HepG2 (cell line): ENCODE results near the gene STK24. TPM values are rescaled to one million over a fixed set of nuclear protein-coding genes. Genes with fewer than 3 reads are reported as not detected.

Experiments used
- ATAC-seq: fragments of 200-7000 bp; cut with Tn5 transposase; 3 replicates; pipeline ENCODE4 v1.9.1; 2020; ENCODE audit warnings: mild to moderate bottlenecking, moderate library complexity
- BruUV-seq: library from RNA; stranded (reverse); fragments of 400-500 nt; replicated peaks from 2 replicates; lab custom pipeline; 2021; lab: Mats Ljungman, UMichigan
- CTCF ChIA-PET: fragments of 300-600 bp; formaldehyde crosslinking; extraction: SDS; loops from one replicate; lab custom pipeline; 2021; ENCODE audit warnings: low total read pairs, inconsistent platforms, low intra/inter-chr PET ratio; lab: Yijun Ruan, JAX
- POLR2A ChIA-PET: fragments of 350-600 bp; sonication (Branson Sonifier 250); formaldehyde crosslinking; loops from one replicate; lab custom pipeline; 2020; ENCODE audit warnings: antibody characterized with exemption, inconsistent platforms; lab: Yijun Ruan, JAX
- DNase-seq: peaks from one replicate; pipeline ENCODE4 v3.0.0-alpha.2; 2015; ENCODE audit warnings: low spot score
- FAIRE-seq: peaks from 3 replicates; lab custom pipeline; 2011; peaks lifted over from hg19 to GRCh38; lab: Jason Lieb, UNC
- H2AFZ ChIP-seq: one replicate; pipeline ENCODE4 v1.6.1; 2011; ENCODE audit warnings: low read length, inconsistent platforms
- H3K27ac ChIP-seq: fragments of 300-600 bp; 3 replicates; pipeline ENCODE4 v1.8.0; 2011; ENCODE audit warnings: mixed run types, mild to moderate bottlenecking, mixed read lengths, low read length, inconsistent platforms; ENCODE audit not compliant: insufficient read depth; ENCODE audit errors: extremely low read length
- H3K27me3 ChIP-seq, 2 experiments: fragments of 200-600 bp in 1 of 2; 2 replicates in 1 of 2; 3 replicates in 1 of 2; pipeline versions ENCODE4 v1.6.0 to v1.8.0; 2011; ENCODE audit warnings: low read length in 2 of 2, mild to moderate bottlenecking in 2 of 2, moderate library complexity in 2 of 2, inconsistent platforms in 1 of 2; ENCODE audit not compliant: insufficient read depth in 2 of 2, control insufficient read depth in 1 of 2
- H3K36me3 ChIP-seq, 2 experiments: fragments of 200-600 bp in 1 of 2; replicated peaks in 1 of 2; 2 replicates in 1 of 2; 3 replicates in 1 of 2; pipeline versions ENCODE4 v1.5.1 to v1.8.0; 2011; ENCODE audit warnings: low read length in 2 of 2, inconsistent platforms in 1 of 2; ENCODE audit not compliant: insufficient read depth in 2 of 2, control insufficient read depth in 1 of 2
- H3K4me1 ChIP-seq: 2 replicates; pipeline ENCODE4 v1.5.1; 2012; ENCODE audit warnings: low read length, inconsistent platforms; ENCODE audit not compliant: insufficient read depth
- H3K4me2 ChIP-seq: 2 replicates; pipeline ENCODE4 v1.6.0; 2011; ENCODE audit warnings: low read depth, low read length, inconsistent platforms
- H3K4me3 ChIP-seq, 3 experiments: fragments of 200-600 bp in 1 of 3; sonication (generic), shearing (Covaris generic) in 1 of 3; replicated peaks in 1 of 3; 2 replicates each; pipeline ENCODE4 v1.5.1; 2011 to 2016; ENCODE audit warnings: low read length in 3 of 3, inconsistent platforms in 2 of 3, low read depth in 2 of 3, mild to moderate bottlenecking in 2 of 3, control low read depth in 1 of 3, mixed read lengths in 1 of 3; ENCODE audit not compliant: insufficient read depth in 1 of 3
- H3K79me2 ChIP-seq: one replicate; pipeline ENCODE4 v1.6.1; 2011; ENCODE audit warnings: low read length, inconsistent platforms; ENCODE audit not compliant: insufficient read depth
- H3K9ac ChIP-seq: 2 replicates; pipeline ENCODE4 v1.6.0; 2011; ENCODE audit warnings: mild to moderate bottlenecking, low read depth, low read length, inconsistent platforms; ENCODE audit not compliant: insufficient read depth
- H3K9me3 ChIP-seq: 2 replicates; pipeline ENCODE4 v1.5.1; 2012; ENCODE audit warnings: mild to moderate bottlenecking, low read length
- H4K20me1 ChIP-seq: 2 replicates; pipeline ENCODE4 v1.6.0; 2011; ENCODE audit warnings: inconsistent platforms, mild to moderate bottlenecking, low read length, moderate library complexity; ENCODE audit not compliant: insufficient read depth
- CERS6 ChIP-seq: sonication (generic); formaldehyde crosslinking; IDR thresholded peaks from 2 replicates; pipeline ENCODE4 v1.5.0; 2020; ENCODE audit warnings: missing genetic modification reagents
- DMTF1 ChIP-seq: sonication (generic); formaldehyde crosslinking; IDR thresholded peaks from 2 replicates; pipeline ENCODE4 v1.4.0; 2020; ENCODE audit warnings: mild to moderate bottlenecking, missing genetic modification reagents
- DPF2 ChIP-seq: sonication (generic); formaldehyde crosslinking; IDR thresholded peaks from 2 replicates; pipeline ENCODE4 v1.4.0; 2020; ENCODE audit warnings: mild to moderate bottlenecking, low read depth, missing genetic modification reagents, borderline replicate concordance
- HDAC1 ChIP-seq: sonication (generic); formaldehyde crosslinking; IDR thresholded peaks from 2 replicates; pipeline ENCODE4 v1.5.1; 2020; ENCODE audit warnings: mild to moderate bottlenecking, missing genetic modification reagents
- ZNF263 ChIP-seq: sonication (generic); formaldehyde crosslinking; IDR thresholded peaks from 2 replicates; pipeline ENCODE4 v1.4.0; 2020; ENCODE audit warnings: missing genetic modification reagents
- WGBS: methylation state at CpG from one replicate; pipeline ENCODE4 v1.1.6; 2017; ENCODE audit warnings: low lambda C conversion rate; 5-methylcytosine and 5-hydroxymethylcytosine counted together
- in situ Hi-C: cut with HindIII; loops from 2 replicates; pipeline ENCODE4 v1.10.0; 2017; ENCODE audit warnings: low pct_unique_long_range_greater_than_20kb; ENCODE audit not compliant: extremely low pct_ligation_motif_present
- intact Hi-C: fragments of 100-400 bp; cut with micrococcal nuclease; formaldehyde crosslinking; loops from one replicate; pipeline ENCODE4 v1.10.0; 2022; ENCODE audit not compliant: unreplicated experiment
- polyA plus RNA-seq, 8 experiments: library from polyadenylated mRNA; depleted of rRNA in 3 of 8; stranded (reverse) in 7 of 8; unstranded in 1 of 8; fragments of >200 nt; fragmentation: Illumina TruSeq in 4 of 8; extraction: Trizol in 4 of 8; gene quantifications; 2 replicates each; pipeline versions ENCODE4 v1.2.1 to v1.2.3, GENCODE V29; 2011 to 2016; ENCODE audit warnings: low read depth in 4 of 8, missing spikeins in 1 of 8, mixed read lengths in 1 of 8; ENCODE audit not compliant: insufficient read depth in 1 of 8
- total RNA-seq, 5 experiments: library from RNA; depleted of rRNA; stranded (reverse); fragments of >200 nt; fragmentation: Illumina TruSeq; extraction: Trizol; gene quantifications; 2 replicates each; pipeline ENCODE4 v1.2.3, GENCODE V29; 2016; ENCODE audit warnings: low read depth in 1 of 5

Gene STK24
- total and polyA plus RNA-seq, 2 of the 13 experiments (the other 11 are each of a cell fraction or from before 2014, with no cell fraction given), result 51.3 to 73.0 TPM

DNA sequence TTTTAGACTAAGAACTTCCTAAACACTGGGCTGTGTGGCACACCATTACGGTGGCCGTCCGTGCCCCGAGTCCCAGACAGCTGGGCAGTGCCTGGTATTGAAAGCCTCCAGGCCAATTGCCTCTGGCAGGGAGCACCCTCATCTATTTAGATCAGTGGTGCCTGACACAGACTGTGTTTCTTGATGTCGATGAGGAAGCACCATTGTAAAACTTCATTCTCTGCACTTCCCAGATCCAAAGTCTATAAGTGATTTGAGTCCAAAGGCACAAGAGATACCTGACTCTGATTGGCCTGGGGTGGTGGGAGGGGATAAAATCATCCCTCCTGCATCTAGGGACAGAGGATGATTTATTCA lies 8.5 kb upstream of the STK24 start:
- FAIRE-seq, result no peak
- CTCF ChIA-PET, result no interaction called here
- intact Hi-C loops, result no loop called here

More for the DNA sequence above, 8.5 kb upstream of the STK24 start:
- peaks cover 50% of the 10 kb centered on the region for H3K4me1 ChIP-seq
- H3K36me3 ChIP-seq, result no peaks in the 10 kb centered on the region
- H4K20me1 ChIP-seq, result no peaks in the 10 kb centered on the region
- H3K27me3 ChIP-seq, result no peaks in the 10 kb centered on the region
- no peak overlapping the region for H3K9ac ChIP-seq
- no peaks in the 10 kb centered on the region for H3K79me2 ChIP-seq
- ATAC-seq (peak; percentile 66), DNase-seq (no peak)
- peak overlapping the region; percentile 56 for H3K4me2 ChIP-seq
- H2AFZ ChIP-seq, result no peak overlapping the region
- H3K9me3 ChIP-seq, result no peaks in the 10 kb centered on the region
- WGBS, result 0% methylated on average over 5 of the region's 5 CpGs
- no peak overlapping the region for H3K27ac ChIP-seq
- H3K4me3 ChIP-seq, result peak overlapping the region in 1 of 3 experiments; percentile 44; a peak in 2 of 6 replicates
- in situ Hi-C loops, result no loop called here
- no peak for TF ChIP-seq DPF2
- TF ChIP-seq HDAC1 (CRISPR knock-in tag), result no peak
- peak; percentile 76; the same call in 1 of the 2 replicates for TF ChIP-seq ZNF263 (CRISPR knock-in tag)
- no peak for TF ChIP-seq CERS6 (CRISPR knock-in tag)
- TF ChIP-seq DMTF1 (CRISPR knock-in tag), result no peak
- POLR2A ChIA-PET, result interaction anchor here (2.5 kb wide), 1 partner anchor 8 kb away, joined by 6 read pairs; no protein-coding TSS in a partner anchor
- BruUV-seq, result no TSS peak
